ENCODE data around the gene NOS1. TPM values are rescaled to one million over a fixed set of nuclear protein-coding genes. Genes with fewer than 3 reads are reported as not detected.
A peak's percentile ranks its signal among the peaks of the same experiment; 100 is the strongest.

The NOS1 gene
- total and polyA plus RNA-seq, 2 of the 8 experiments (the other 6 are each of a cell fraction or from before 2014, with no cell fraction given), result 1.5 to 2.0 TPM

DNA sequence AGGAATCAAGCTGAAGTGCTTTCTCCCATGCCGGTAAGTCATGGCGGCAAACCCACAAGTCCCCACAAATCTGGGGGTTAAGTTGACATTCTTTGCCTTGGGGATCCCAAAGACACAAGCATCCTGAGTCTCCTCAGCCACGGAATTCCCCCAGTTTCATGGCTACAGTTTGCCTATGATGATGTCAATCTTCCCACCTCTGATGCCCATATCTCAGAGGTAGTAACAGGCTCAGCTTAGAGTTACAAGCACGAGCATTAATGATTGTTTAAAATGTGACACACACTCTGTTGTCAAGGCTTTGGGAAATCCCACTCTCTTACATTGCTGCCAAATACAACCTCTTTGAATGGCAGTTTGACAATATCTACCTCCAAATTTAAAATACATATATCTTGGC lies 22.3 kb downstream of the NOS1 start:
- H2BK20ac ChIP-seq (ENCODE audit: low read length), result no peak overlapping the region
- H3K23me2 ChIP-seq (ENCODE audit: low read depth, low read length), result no peaks in the 10 kb centered on the region
- H2AK5ac ChIP-seq (ENCODE audit: low read depth, low read length), result no peak overlapping the region
- no peak overlapping the region for H2AFZ ChIP-seq (ENCODE audit: low read length)
- FAIRE-seq (peak; percentile 19), DNase-seq (ENCODE audit: low read depth in 1 of 2, low spot score in 2 of 2) (no peak)
- no peak overlapping the region for H2BK15ac ChIP-seq (ENCODE audit: low read length)
- H3K4me1 ChIP-seq (replicated peaks in 1 of 4; ENCODE audit: control insufficient read depth in 3 of 4, insufficient read depth in 4 of 4, low read length in 3 of 4), result peaks cover 0 to 2% (median under 1%) of the 10 kb centered on the region in 4 experiments; a peak in 1 of 7 replicates
- H3K36me3 ChIP-seq (ENCODE audit: control insufficient read depth in 2 of 4, insufficient read depth in 4 of 4, low read length in 3 of 4), result no peaks in the 10 kb centered on the region
- H3K56ac ChIP-seq (replicated peaks; ENCODE audit: insufficient read length, low read depth, low read length), result no peak overlapping the region
- no peaks in the 10 kb centered on the region for H3K9me3 ChIP-seq (ENCODE audit: insufficient read depth in 2 of 2, low read depth in 1 of 2, low read length in 1 of 2)
- TF ChIP-seq, protein P1, sequence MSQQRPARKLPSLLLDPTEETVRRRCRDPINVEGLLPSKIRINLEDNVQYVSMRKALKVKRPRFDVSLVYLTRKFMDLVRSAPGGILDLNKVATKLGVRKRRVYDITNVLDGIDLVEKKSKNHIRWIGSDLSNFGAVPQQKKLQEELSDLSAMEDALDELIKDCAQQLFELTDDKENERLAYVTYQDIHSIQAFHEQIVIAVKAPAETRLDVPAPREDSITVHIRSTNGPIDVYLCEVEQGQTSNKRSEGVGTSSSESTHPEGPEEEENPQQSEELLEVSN (IDR thresholded peaks at IDR 0.05), result no peak
- TF ChIP-seq, protein P2, sequence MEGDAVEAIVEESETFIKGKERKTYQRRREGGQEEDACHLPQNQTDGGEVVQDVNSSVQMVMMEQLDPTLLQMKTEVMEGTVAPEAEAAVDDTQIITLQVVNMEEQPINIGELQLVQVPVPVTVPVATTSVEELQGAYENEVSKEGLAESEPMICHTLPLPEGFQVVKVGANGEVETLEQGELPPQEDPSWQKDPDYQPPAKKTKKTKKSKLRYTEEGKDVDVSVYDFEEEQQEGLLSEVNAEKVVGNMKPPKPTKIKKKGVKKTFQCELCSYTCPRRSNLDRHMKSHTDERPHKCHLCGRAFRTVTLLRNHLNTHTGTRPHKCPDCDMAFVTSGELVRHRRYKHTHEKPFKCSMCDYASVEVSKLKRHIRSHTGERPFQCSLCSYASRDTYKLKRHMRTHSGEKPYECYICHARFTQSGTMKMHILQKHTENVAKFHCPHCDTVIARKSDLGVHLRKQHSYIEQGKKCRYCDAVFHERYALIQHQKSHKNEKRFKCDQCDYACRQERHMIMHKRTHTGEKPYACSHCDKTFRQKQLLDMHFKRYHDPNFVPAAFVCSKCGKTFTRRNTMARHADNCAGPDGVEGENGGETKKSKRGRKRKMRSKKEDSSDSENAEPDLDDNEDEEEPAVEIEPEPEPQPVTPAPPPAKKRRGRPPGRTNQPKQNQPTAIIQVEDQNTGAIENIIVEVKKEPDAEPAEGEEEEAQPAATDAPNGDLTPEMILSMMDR (IDR thresholded peaks at IDR 0.05; ENCODE audit: control extremely low read depth in 1 of 3, insufficient read depth in 1 of 3, low read depth in 1 of 3, low read length in 3 of 3), result no peak
- TF ChIP-seq EZH2 (IDR thresholded peaks at IDR 0.05; ENCODE audit: low read depth, low read length, severe bottlenecking) (no peak), ATF3 (IDR thresholded peaks at IDR 0.05; ENCODE audit: insufficient read depth, low read depth, low read length) (no peak), RBBP5 (IDR thresholded peaks at IDR 0.05; ENCODE audit: borderline replicate concordance, low read depth, low read length) (no peak), SUZ12 (IDR thresholded peaks at IDR 0.05; ENCODE audit: low read length) (no peak)
- TF ChIP-seq, protein P3, sequence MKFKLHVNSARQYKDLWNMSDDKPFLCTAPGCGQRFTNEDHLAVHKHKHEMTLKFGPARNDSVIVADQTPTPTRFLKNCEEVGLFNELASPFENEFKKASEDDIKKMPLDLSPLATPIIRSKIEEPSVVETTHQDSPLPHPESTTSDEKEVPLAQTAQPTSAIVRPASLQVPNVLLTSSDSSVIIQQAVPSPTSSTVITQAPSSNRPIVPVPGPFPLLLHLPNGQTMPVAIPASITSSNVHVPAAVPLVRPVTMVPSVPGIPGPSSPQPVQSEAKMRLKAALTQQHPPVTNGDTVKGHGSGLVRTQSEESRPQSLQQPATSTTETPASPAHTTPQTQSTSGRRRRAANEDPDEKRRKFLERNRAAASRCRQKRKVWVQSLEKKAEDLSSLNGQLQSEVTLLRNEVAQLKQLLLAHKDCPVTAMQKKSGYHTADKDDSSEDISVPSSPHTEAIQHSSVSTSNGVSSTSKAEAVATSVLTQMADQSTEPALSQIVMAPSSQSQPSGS (IDR thresholded peaks at IDR 0.05; ENCODE audit: low read length), result no peak
- H4K5ac ChIP-seq (ENCODE audit: insufficient read length, low read depth, low read length), result no peak overlapping the region
- no peak overlapping the region for H2BK5ac ChIP-seq (ENCODE audit: low read depth, low read length)
- H4K8ac ChIP-seq (ENCODE audit: extremely low read depth, insufficient read depth, low read length), result no peak overlapping the region
- WGBS, 2 experiments (ENCODE audit: extremely low coverage in 1 of 2, insufficient coverage in 1 of 2, insufficient read length in 1 of 2, insufficient replicate concordance in 2 of 2, low coverage in 1 of 2, low lambda C conversion rate in 2 of 2, missing lambda C conversion rate in 1 of 2), result 69% methylated on average over 4 of the region's 4 CpGs; no CpG with 5 or more reads in 1 of the 2 experiments
- ChIA-PET CTCF (ENCODE audit: partially characterized antibody) (interaction anchor here (0.7 to 1.1 kb wide), 2 partner anchors 22 to 111 kb away, joined by 3 to 6 read pairs; partner anchors contain the start of gene NOS1), POLR2A (ENCODE audit: partially characterized antibody) (no interaction called here)
- H4K91ac ChIP-seq (replicated peaks; ENCODE audit: insufficient read length, low read length), result no peak overlapping the region
- H3K79me2 ChIP-seq (ENCODE audit: control insufficient read depth in 1 of 2, insufficient read depth in 2 of 2, low read length in 2 of 2), result no peaks in the 10 kb centered on the region
- no peak overlapping the region for H3K18ac ChIP-seq (ENCODE audit: extremely low read depth, low read length)
- H3K4me2 ChIP-seq (ENCODE audit: insufficient read depth in 1 of 2, low read depth in 2 of 2, low read length in 2 of 2), result no peak overlapping the region
- no peak overlapping the region for H2BK12ac ChIP-seq (ENCODE audit: low read depth, low read length)
- H3K4ac ChIP-seq (replicated peaks; ENCODE audit: insufficient read length, low read depth, low read length), result no peak overlapping the region
- H3K27ac ChIP-seq (ENCODE audit: low read depth, low read length), result no peak overlapping the region
- H2BK120ac ChIP-seq (replicated peaks; ENCODE audit: low read depth, low read length), result no peak overlapping the region
- H3K79me1 ChIP-seq (ENCODE audit: low read depth, low read length), result no peaks in the 10 kb centered on the region
- no peaks in the 10 kb centered on the region for H3K27me3 ChIP-seq (replicated peaks in 1 of 4; ENCODE audit: control insufficient read depth in 3 of 4, extremely low read depth in 1 of 4, insufficient read depth in 3 of 4, low read length in 3 of 4)
- no peaks in the 10 kb centered on the region for H4K20me1 ChIP-seq (replicated peaks in 1 of 2; ENCODE audit: control insufficient read depth in 1 of 2, insufficient read depth in 2 of 2, low read length in 2 of 2)
- H3K4me3 ChIP-seq (ENCODE audit: extremely low read depth in 1 of 4, insufficient read depth in 2 of 4, low read depth in 3 of 4, low read length in 4 of 4), result no peak overlapping the region
- H3K23ac ChIP-seq (ENCODE audit: insufficient read length), result no peak overlapping the region
- no peak overlapping the region for H3K9ac ChIP-seq (replicated peaks in 1 of 4; ENCODE audit: extremely low read depth in 1 of 4, low read depth in 3 of 4, low read length in 3 of 4)
- H3K14ac ChIP-seq (ENCODE audit: insufficient read length), result no peak overlapping the region

All from H1 (cell line).